Hematopoietic multipotent progenitor cell treated with erythropoietin and hydrocortisone succinate and interleukin-3 and kit ligand, for 6 days (in vitro differentiated cells): ENCODE data around the gene SEL1L3.

Source experiments
- DNase-seq: peaks from one replicate; pipeline ENCODE4 v3.0.0-alpha.2; 2015

SEL1L3 gene

DNA sequence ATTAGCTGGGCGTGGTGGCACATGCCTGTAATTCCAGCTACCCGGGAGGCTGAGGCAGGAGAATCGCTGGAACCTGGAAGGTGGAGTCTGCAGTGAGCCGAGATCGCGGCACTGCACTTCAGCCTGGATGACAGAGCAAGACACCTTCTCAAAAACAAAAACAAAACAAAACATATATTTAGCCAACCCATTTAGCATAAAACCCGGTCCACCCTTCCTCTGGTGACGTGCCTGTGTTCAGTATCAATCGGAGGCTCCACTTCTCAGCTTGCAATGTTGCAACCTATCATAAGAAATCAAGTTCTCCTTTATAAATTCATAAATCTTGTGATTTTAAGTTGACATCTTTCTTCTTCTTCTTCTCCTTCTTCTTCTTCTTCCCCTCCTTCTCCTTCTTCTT, 133.2 kb downstream of the SEL1L3 start:
- no peak for DNase-seq

DNA sequence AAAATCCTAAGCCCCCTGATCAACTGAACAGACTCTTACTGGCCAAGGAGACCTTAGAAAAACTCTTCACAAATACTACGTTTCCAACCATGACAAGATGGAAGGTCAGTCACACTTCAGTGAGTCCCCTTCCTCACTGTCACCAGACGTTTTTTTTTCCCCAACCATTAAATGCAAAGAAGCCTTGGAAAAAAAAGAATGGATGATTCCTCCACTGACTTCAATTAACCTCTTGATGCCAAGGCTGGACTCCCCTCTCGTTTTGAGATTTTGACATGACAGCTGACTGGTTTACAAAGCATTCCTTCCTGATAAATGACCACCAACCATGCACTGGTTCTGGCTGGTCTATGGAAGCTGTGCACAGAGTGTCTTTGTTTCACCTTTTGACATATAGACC, 133.9 kb downstream of the SEL1L3 start:
- no peak for DNase-seq

DNA sequence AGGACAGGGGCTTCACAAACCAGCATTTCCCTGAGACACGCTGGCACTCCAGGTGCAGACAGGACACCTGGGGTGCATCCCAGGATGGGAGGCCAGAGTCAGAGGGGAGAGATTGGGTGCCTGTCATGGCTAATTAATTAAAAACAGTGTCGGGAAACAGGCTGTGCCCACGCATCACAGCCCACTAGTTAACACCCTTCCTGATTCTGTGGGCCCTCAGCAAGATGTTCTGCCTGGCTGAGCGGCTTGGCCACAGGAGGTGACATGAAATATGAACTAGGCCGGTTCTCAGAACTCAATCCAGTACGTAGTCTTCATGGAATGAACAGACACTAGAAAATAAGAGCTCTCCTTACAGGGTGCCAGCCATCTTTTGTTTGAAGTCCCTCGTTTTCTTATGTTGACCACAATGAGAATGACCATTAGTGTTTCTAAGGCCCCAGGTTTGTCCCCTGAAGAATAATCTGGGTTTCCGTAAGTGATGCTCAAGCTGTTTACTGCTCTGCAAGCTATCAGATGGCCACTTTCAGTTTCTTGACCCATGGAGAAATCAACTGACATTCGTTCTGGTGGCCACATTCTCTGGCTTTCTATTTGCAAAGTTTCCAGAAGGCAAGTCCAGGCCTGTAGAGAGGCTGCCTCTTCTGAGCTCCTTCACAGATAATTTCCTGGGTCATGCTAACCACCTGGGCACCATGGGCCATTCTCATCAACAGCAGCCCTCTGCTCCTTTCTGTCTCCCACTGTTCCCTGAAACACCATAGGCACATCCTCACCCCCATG, 134.9 kb downstream of the SEL1L3 start:
- DNase-seq: no peak

DNA sequence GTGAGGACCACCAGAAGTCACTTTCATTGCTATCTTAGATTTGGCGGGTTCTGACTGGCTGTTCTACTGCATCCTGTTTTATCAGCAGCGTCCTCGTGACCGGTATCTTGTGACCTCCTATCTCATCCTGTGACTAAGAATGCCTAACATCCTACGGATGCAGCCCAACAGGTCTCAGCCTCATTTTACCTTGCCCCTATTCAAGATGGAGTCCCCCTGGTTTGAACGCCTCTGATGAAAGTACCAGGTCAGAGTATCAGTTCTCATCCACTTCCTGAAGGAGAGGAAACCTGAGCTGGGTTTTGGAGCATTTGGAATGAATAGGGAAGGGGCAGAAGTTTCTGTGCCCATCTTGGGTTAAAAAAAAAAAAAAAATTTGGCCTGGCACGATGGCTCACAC, 136.9 kb downstream of the SEL1L3 start:
- DNase-seq: no peak

DNA sequence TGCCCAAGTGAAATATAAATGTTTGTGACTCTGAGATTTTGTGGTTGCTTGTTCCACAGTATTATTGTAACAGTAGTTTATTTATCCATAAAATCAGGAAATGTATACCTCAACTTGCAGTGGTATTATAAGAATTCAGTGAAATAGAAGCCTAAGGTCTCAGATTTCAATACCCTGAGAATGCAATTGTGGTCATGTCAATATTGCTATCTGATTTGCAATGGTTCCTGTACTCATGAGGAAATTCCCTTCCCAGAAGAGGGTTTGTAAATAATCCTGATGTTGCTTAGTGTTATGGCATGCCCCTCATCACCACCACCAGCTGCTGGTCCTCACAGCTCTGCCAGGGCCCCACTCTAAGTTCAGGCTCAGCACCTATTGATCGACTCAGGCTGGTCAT, 139.4 kb downstream of the SEL1L3 start:
- no peak for DNase-seq

DNA sequence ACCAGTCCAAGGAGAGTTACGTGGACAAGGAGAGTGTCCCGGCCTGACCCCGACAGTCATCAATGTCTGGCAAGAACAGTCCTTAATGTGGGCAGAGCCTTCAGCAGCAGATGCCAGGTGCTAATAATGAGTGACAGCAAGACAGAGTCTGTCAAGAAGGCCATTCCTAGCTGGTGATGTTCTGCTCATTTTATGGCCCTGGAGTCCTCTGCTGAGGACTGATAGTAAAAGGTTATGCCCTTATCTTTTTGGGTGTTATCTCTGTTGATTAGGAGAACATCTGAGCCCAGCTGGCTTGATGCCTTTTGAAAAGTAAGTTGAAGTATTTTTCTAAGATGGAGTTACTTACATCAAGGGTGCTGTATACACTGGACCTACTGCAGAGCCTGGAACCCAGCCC, 139.8 kb downstream of the SEL1L3 start:
- DNase-seq: peak; percentile 27

DNA sequence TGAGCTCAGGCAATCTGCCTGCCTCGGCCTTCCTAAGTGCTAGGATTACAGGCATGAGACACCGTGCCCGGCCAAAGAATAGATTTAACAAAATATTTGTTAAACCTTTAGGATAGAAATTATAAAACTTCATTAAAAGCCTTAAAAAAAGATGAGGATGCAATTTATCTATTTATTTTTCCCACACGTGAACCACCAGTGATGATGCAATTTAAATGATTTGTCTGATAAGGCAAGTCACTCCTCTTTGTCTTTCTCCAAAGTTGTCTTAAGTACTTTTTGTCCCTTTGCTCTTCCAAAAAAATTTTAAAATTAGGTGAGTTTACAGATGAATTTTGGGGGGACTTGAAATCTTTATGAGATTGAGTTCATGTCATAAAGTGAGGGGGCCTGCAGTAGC, 149.0 kb downstream of the SEL1L3 start:
- DNase-seq: no peak

DNA sequence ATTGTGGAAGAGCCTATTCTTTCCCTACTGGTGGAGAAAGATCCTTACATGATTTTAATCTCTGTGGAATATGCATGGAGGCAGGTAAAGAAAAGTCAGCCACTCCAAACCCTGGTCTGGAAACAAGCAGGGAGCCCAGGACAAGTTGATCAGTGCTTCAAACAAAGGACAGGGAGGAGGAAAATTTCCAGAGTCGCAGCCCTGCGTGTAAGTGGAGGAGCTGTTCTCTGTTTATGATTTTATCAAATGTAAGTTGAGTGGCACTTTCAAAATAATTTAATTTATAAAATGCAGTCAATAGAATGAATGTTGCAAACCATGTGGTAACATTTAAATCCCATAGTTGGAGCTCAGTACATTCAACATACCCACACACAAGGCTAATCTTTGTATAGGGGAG, 150.2 kb downstream of the SEL1L3 start:
- DNase-seq: no peak

DNA sequence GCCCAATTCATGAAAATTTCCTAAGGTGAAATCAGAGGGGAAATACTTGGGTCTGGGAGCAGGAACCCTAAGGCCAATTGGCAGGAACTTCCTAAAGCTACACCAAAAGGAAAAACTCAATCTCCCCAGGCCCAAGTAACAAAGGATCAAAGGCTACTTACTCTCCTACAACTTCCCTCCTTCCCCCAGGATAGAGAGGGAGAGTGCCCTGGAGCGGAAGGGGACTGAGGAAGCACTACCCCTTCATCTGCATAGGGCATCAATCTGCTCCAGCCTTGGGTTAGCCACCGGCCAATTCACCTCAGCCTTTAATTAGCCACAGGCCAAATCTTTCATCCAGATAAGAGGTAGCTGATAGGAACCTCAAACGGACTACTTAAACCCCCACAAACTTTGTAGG, 152.2 kb downstream of the SEL1L3 start:
- no peak for DNase-seq

DNA sequence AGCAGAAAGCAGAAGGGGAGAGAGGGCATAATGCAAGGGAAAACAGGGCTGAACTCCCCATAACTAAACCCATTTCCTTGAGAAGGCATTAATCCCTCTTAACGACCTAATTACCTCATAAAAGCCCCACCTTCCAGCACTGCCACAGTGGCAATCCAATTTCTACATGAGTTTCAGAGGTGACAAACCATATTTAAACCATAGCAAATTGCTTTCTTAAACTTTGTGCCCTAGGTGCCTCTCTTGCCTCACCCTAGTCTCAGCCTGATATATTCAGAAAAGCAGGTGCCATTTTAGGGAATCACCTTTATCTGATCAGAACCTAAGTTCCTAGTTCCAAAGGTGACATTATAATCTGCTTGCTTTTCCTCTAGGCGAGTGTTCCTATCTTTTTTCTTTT, 158.3 kb downstream of the SEL1L3 start:
- no peak for DNase-seq

DNA sequence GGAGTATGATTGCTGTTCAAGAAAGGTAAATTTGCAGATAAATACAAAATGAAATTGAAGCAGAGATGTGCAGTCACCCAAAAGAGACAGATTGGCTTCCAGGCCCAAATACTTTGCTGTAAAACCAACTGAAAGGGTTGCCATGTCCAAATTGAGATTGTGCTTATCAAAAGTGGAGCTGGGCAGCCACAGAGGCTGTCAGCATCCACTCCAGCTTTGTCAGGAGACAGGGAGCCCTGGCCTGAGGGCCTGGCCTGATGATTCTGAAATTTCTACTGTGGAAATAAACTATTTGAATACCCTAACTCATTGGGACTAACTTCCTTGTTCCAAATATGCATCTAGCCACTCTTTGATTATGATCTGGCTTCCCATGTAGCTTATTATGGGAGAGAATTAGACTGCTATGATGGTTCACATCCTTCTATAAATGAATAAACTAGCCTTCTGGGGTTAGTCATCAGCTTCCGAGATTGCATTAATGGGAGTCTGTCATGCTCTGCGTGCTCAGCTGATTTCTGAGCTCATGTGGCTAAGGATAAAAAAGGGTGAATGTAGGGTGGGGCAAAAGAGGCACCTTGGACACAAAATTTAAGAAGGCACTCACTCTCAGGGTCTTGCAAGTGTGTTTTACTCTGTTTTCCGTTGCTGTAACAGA, 158.9 kb downstream of the SEL1L3 start:
- no peak for DNase-seq

DNA sequence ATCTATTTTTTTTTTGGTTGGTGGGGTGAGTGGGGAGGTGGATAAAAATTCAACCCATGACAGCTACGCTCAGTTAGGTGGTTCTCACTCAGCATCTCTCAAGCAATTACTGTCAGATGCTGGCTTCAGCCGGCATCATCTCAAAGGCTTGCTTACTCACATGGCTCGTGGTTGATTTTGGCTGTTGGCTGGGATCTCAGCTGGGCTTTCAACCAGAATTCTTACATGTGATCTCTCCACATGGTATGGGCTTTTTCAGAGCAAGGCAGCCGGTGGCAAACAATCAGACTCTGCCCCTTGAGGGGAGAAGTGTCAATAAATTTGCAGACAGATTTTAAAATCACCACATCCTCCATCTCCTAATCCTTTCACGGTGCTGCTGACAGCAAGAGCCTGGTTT, 159.9 kb downstream of the SEL1L3 start:
- no peak for DNase-seq

DNA sequence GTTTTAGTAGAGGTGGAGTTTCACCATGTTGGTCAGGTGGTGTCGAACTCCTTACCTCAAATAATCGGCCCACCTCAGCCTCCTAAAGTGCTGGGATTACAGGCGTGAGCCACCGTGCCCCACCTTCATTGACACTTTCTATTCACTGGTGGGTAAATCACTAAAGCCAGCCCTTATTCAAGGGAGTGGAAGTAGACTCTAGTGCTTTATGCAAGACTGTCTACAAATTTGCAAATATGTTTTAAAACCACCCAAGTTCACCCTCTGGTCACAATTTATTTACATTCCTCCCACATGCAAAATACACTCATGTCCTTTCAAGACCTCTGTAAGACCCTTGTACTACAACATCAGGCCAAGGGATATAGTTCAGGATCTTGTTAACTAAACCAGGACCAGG, 162.1 kb downstream of the SEL1L3 start:
- DNase-seq: no peak

DNA sequence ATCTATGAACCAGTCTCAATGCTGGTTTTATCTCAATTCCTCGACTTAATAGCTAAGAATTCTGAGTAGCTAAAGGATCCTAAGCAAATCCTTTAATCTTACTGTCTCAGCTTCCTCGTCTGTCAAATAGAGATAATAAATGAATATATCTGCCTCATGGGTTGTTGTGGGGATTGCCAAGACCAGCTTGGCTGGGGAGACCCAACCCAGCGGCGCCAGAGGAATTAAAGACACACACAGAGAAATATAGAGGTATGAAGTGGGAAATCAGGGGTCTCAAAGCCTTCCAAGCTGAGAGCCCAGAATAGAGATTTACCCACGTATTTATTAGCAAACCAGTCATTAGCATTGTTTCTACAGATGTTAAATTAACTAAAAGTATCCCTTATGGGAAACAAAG, 165.3 kb downstream of the SEL1L3 start:
- no peak for DNase-seq
